Esophagus muscularis mucosa (tissue), 3 donors: Measurements from ENCODE around the gene VAPB.

ENCODE experiments used
- CTCF ChIP-seq, 3 experiments: fragments of 200-600 bp in 2 of 3; fragments of 450-650 bp in 1 of 3; sonication (generic) in 2 of 3; IDR thresholded peaks; one replicate each; pipeline ENCODE4 v1.5.1; 2017 to 2019; ENCODE audit warnings: antibody characterized with exemption in 3 of 3, mild to moderate bottlenecking in 2 of 3, moderate library complexity in 1 of 3
- POLR2A ChIP-seq: fragments of 450-650 bp; IDR thresholded peaks from one replicate; pipeline ENCODE4 v1.6.1; 2017; ENCODE audit warnings: antibody characterized with exemption, moderate library complexity, mild to moderate bottlenecking, low read depth

- no peak for TF ChIP-seq CTCF (IDR thresholded peaks at IDR 0.05)
- TF ChIP-seq POLR2A: no peak
These were observed 78.8 kb downstream of the VAPB start for GRCh38 chr20:58467572-58468527.
